HepG2 (cell line): ENCODE data around the gene POLR3F. TPM values are rescaled to one million over a fixed set of nuclear protein-coding genes. Genes with fewer than 3 reads are reported as not detected.

ENCODE experiments used
- ATAC-seq: fragments of 200-7000 bp; cut with Tn5 transposase; 3 replicates; pipeline ENCODE4 v1.9.1; 2020; ENCODE audit warnings: mild to moderate bottlenecking, moderate library complexity
- BruUV-seq: library from RNA; stranded (reverse); fragments of 400-500 nt; replicated peaks from 2 replicates; lab custom pipeline; 2021; lab: Mats Ljungman, UMichigan
- CTCF ChIA-PET: fragments of 300-600 bp; formaldehyde crosslinking; extraction: SDS; loops from one replicate; lab custom pipeline; 2021; ENCODE audit warnings: low total read pairs, inconsistent platforms, low intra/inter-chr PET ratio; lab: Yijun Ruan, JAX
- POLR2A ChIA-PET: fragments of 350-600 bp; sonication (Branson Sonifier 250); formaldehyde crosslinking; loops from one replicate; lab custom pipeline; 2020; ENCODE audit warnings: antibody characterized with exemption, inconsistent platforms; lab: Yijun Ruan, JAX
- DNase-seq: peaks from one replicate; pipeline ENCODE4 v3.0.0-alpha.2; 2015; ENCODE audit warnings: low spot score
- FAIRE-seq: peaks from 3 replicates; lab custom pipeline; 2011; peaks lifted over from hg19 to GRCh38; lab: Jason Lieb, UNC
- H2AFZ ChIP-seq: one replicate; pipeline ENCODE4 v1.6.1; 2011; ENCODE audit warnings: low read length, inconsistent platforms
- H3K27ac ChIP-seq: fragments of 300-600 bp; 3 replicates; pipeline ENCODE4 v1.8.0; 2011; ENCODE audit warnings: mixed run types, mild to moderate bottlenecking, mixed read lengths, low read length, inconsistent platforms; ENCODE audit not compliant: insufficient read depth; ENCODE audit errors: extremely low read length
- H3K27me3 ChIP-seq, 2 experiments: fragments of 200-600 bp in 1 of 2; 2 replicates in 1 of 2; 3 replicates in 1 of 2; pipeline versions ENCODE4 v1.6.0 to v1.8.0; 2011; ENCODE audit warnings: low read length in 2 of 2, mild to moderate bottlenecking in 2 of 2, moderate library complexity in 2 of 2, inconsistent platforms in 1 of 2; ENCODE audit not compliant: insufficient read depth in 2 of 2, control insufficient read depth in 1 of 2
- H3K36me3 ChIP-seq, 2 experiments: fragments of 200-600 bp in 1 of 2; replicated peaks in 1 of 2; 2 replicates in 1 of 2; 3 replicates in 1 of 2; pipeline versions ENCODE4 v1.5.1 to v1.8.0; 2011; ENCODE audit warnings: low read length in 2 of 2, inconsistent platforms in 1 of 2; ENCODE audit not compliant: insufficient read depth in 2 of 2, control insufficient read depth in 1 of 2
- H3K4me1 ChIP-seq: 2 replicates; pipeline ENCODE4 v1.5.1; 2012; ENCODE audit warnings: low read length, inconsistent platforms; ENCODE audit not compliant: insufficient read depth
- H3K4me2 ChIP-seq: 2 replicates; pipeline ENCODE4 v1.6.0; 2011; ENCODE audit warnings: low read depth, low read length, inconsistent platforms
- H3K4me3 ChIP-seq, 3 experiments: fragments of 200-600 bp in 1 of 3; sonication (generic), shearing (Covaris generic) in 1 of 3; replicated peaks in 1 of 3; 2 replicates each; pipeline ENCODE4 v1.5.1; 2011 to 2016; ENCODE audit warnings: low read length in 3 of 3, inconsistent platforms in 2 of 3, low read depth in 2 of 3, mild to moderate bottlenecking in 2 of 3, control low read depth in 1 of 3, mixed read lengths in 1 of 3; ENCODE audit not compliant: insufficient read depth in 1 of 3
- H3K79me2 ChIP-seq: one replicate; pipeline ENCODE4 v1.6.1; 2011; ENCODE audit warnings: low read length, inconsistent platforms; ENCODE audit not compliant: insufficient read depth
- H3K9ac ChIP-seq: 2 replicates; pipeline ENCODE4 v1.6.0; 2011; ENCODE audit warnings: mild to moderate bottlenecking, low read depth, low read length, inconsistent platforms; ENCODE audit not compliant: insufficient read depth
- H3K9me3 ChIP-seq: 2 replicates; pipeline ENCODE4 v1.5.1; 2012; ENCODE audit warnings: mild to moderate bottlenecking, low read length
- H4K20me1 ChIP-seq: 2 replicates; pipeline ENCODE4 v1.6.0; 2011; ENCODE audit warnings: inconsistent platforms, mild to moderate bottlenecking, low read length, moderate library complexity; ENCODE audit not compliant: insufficient read depth
- CAMTA2 ChIP-seq: sonication (generic); formaldehyde crosslinking; IDR thresholded peaks from 2 replicates; pipeline ENCODE4 v1.4.0; 2020; ENCODE audit warnings: mild to moderate bottlenecking, missing genetic modification reagents, borderline replicate concordance
- CREB3 ChIP-seq: sonication (generic); formaldehyde crosslinking; IDR thresholded peaks from 2 replicates; pipeline ENCODE4 v1.5.0; 2020; ENCODE audit warnings: missing genetic modification reagents
- GFI1 ChIP-seq: sonication (generic); formaldehyde crosslinking; IDR thresholded peaks from 2 replicates; pipeline ENCODE4 v1.5.0; 2020; ENCODE audit warnings: missing genetic modification reagents, mild to moderate bottlenecking, borderline replicate concordance
- HINFP ChIP-seq: sonication (generic); formaldehyde crosslinking; IDR thresholded peaks from 2 replicates; pipeline ENCODE4 v1.4.0; 2020; ENCODE audit warnings: low read depth, mild to moderate bottlenecking, missing genetic modification reagents
- IRF1 ChIP-seq: sonication (generic); formaldehyde crosslinking; IDR thresholded peaks from 2 replicates; pipeline ENCODE4 v1.4.0; 2020; ENCODE audit warnings: low read depth, mild to moderate bottlenecking, missing genetic modification reagents
- JUNB ChIP-seq: sonication (generic); formaldehyde crosslinking; IDR thresholded peaks from 2 replicates; pipeline ENCODE4 v1.8.0; 2022; ENCODE audit warnings: missing genetic modification reagents, mild to moderate bottlenecking, borderline replicate concordance
- KDM5A ChIP-seq: fragments of 200-600 bp; sonication (generic); IDR thresholded peaks from 2 replicates; pipeline ENCODE4 v1.7.0; 2018; ENCODE audit warnings: antibody characterized with exemption, mild to moderate bottlenecking, low read length, borderline replicate concordance
- NR2F6 ChIP-seq, 2 experiments: IDR thresholded peaks; 2 replicates each; pipeline ENCODE4 v1.6.1; 2016; ENCODE audit warnings: antibody characterized with exemption in 1 of 2, mild to moderate bottlenecking in 1 of 2
- REST ChIP-seq, 2 experiments: IDR thresholded peaks; 2 replicates each; pipeline ENCODE4 v1.6.1; 2011 to 2012; ENCODE audit warnings: low read length in 2 of 2, borderline replicate concordance in 1 of 2, low read depth in 1 of 2, mild to moderate bottlenecking in 1 of 2, moderate library complexity in 1 of 2
- ZNF580 ChIP-seq: IDR thresholded peaks from 2 replicates; pipeline ENCODE4 v1.6.1; 2016; ENCODE audit warnings: low read depth, borderline replicate concordance
- WGBS: methylation state at CpG from one replicate; pipeline ENCODE4 v1.1.6; 2017; ENCODE audit warnings: low lambda C conversion rate; 5-methylcytosine and 5-hydroxymethylcytosine counted together
- in situ Hi-C: cut with HindIII; loops from 2 replicates; pipeline ENCODE4 v1.10.0; 2017; ENCODE audit warnings: low pct_unique_long_range_greater_than_20kb; ENCODE audit not compliant: extremely low pct_ligation_motif_present
- intact Hi-C: fragments of 100-400 bp; cut with micrococcal nuclease; formaldehyde crosslinking; loops from one replicate; pipeline ENCODE4 v1.10.0; 2022; ENCODE audit not compliant: unreplicated experiment
- polyA plus RNA-seq, 8 experiments: library from polyadenylated mRNA; depleted of rRNA in 3 of 8; stranded (reverse) in 7 of 8; unstranded in 1 of 8; fragments of >200 nt; fragmentation: Illumina TruSeq in 4 of 8; extraction: Trizol in 4 of 8; gene quantifications; 2 replicates each; pipeline versions ENCODE4 v1.2.1 to v1.2.3, GENCODE V29; 2011 to 2016; ENCODE audit warnings: low read depth in 4 of 8, missing spikeins in 1 of 8, mixed read lengths in 1 of 8; ENCODE audit not compliant: insufficient read depth in 1 of 8
- total RNA-seq, 5 experiments: library from RNA; depleted of rRNA; stranded (reverse); fragments of >200 nt; fragmentation: Illumina TruSeq; extraction: Trizol; gene quantifications; 2 replicates each; pipeline ENCODE4 v1.2.3, GENCODE V29; 2016; ENCODE audit warnings: low read depth in 1 of 5
- TF ChIP-seq, protein P1 (sequence below): sonication (generic); formaldehyde crosslinking; IDR thresholded peaks from 2 replicates; pipeline ENCODE4 v1.5.0; 2020; ENCODE audit warnings: mild to moderate bottlenecking, missing genetic modification reagents

POLR3F gene
- total and polyA plus RNA-seq, 2 of the 13 experiments (the other 11 are each of a cell fraction or from before 2014, with no cell fraction given), result 11.7 to 25.5 TPM

- TF ChIP-seq IRF1 (CRISPR knock-in tag), result no peak
- no peak for TF ChIP-seq KDM5A
- TF ChIP-seq JUNB (CRISPR knock-in tag), result no peak
Measured at GRCh38 chr20:18440403-18440802, 26.8 kb upstream of the POLR3F start (continued).

DNA sequence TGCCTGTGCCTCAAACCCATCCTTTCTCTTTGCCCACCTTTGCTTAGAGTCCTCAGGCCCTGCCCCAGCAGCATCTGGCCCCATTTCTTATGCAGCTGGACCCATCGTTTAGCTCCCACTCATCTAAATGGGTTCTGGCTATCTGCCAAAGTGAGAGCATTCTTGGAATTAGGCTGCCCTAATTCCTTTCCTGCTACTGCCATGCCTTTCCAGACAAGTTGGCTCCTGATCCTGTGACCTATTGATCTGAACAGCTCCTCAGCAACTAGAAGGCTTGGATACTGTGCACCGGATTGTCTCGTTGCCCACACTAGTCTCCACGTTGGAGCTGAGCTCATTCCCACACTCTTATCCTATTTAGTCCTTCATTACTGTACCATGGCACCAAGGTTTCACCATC, 23.3 kb upstream of the POLR3F start:
- WGBS, result 52% methylated on average over 4 of the region's 4 CpGs
- CTCF ChIA-PET, result no interaction called here
- TF ChIP-seq, protein P1, sequence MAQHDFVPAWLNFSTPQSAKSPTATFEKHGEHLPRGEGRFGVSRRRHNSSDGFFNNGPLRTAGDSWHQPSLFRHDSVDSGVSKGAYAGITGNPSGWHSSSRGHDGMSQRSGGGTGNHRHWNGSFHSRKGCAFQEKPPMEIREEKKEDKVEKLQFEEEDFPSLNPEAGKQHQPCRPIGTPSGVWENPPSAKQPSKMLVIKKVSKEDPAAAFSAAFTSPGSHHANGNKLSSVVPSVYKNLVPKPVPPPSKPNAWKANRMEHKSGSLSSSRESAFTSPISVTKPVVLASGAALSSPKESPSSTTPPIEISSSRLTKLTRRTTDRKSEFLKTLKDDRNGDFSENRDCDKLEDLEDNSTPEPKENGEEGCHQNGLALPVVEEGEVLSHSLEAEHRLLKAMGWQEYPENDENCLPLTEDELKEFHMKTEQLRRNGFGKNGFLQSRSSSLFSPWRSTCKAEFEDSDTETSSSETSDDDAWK, result no peak
- TF ChIP-seq CREB3 (no peak), NR2F6 (IDR thresholded peaks at IDR 0.05) (no peak), NR2F6 (CRISPR knock-in tag; IDR thresholded peaks at IDR 0.05) (no peak), REST (IDR thresholded peaks at IDR 0.05; ENCODE audit: borderline replicate concordance in 1 of 2, low read depth in 1 of 2, low read length in 2 of 2) (no peak), GFI1 (CRISPR knock-in tag) (no peak), CAMTA2 (CRISPR knock-in tag) (no peak), ZNF580 (CRISPR knock-in tag) (no peak), HINFP (CRISPR knock-in tag) (no peak)

More for the DNA sequence above, 23.3 kb upstream of the POLR3F start:
- POLR2A ChIA-PET, result interaction anchor here (1.2 kb wide), 1 partner anchor 23 kb away, joined by 5 read pairs; the partner anchor contains the start of genes DZANK1 and POLR3F
- Histone ChIP-seq H3K36me3 (no peaks in the 10 kb centered on the region), H2AFZ (no peak overlapping the region), H3K9me3 (no peaks in the 10 kb centered on the region), H3K27me3 (no peaks in the 10 kb centered on the region), H3K4me3 (no peak overlapping the region), H3K79me2 (no peaks in the 10 kb centered on the region), H3K4me1 (no peaks in the 10 kb centered on the region), H3K9ac (no peak overlapping the region), H3K27ac (no peak overlapping the region), H4K20me1 (no peaks in the 10 kb centered on the region), H3K4me2 (no peak overlapping the region)
- in situ Hi-C loops, result no loop called here
- intact Hi-C loops, result no loop called here
- FAIRE-seq (no peak), ATAC-seq (no peak), DNase-seq (no peak)
- BruUV-seq, result no TSS peak
